Left lung (tissue), 10 donors: ENCODE measurements around the gene STAT4. TPM values are rescaled to one million over a fixed set of nuclear protein-coding genes. Genes with fewer than 3 reads are reported as not detected.

ENCODE experiments used
- ATAC-seq: fragments of 200-7000 bp; cut with Tn5 transposase; one replicate; pipeline ENCODE4 v1.9.1; 2020; ENCODE audit warnings: moderate library complexity
- DNase-seq, 4 donors: peaks; one replicate each; pipeline ENCODE4 v3.0.0-alpha.2; 2013 to 2020
- H3K27ac ChIP-seq, 2 donors: fragments of 200-600 bp; sonication (generic) in 1 of 2; one replicate each; pipeline versions ENCODE4 v1.5.0 to v1.8.0; 2020 to 2021
- H3K27me3 ChIP-seq, 2 donors: fragments of 200-600 bp; sonication (generic) in 1 of 2; one replicate each; pipeline versions ENCODE4 v1.5.0 to v1.8.0; 2020 to 2021
- H3K36me3 ChIP-seq, 2 donors: fragments of 200-600 bp; sonication (generic) in 1 of 2; one replicate each; pipeline versions ENCODE4 v1.5.0 to v1.8.0; 2020 to 2021
- H3K4me1 ChIP-seq, 2 donors: fragments of 200-600 bp; one replicate each; pipeline ENCODE4 v1.8.0; 2021
- H3K4me3 ChIP-seq, 2 donors: fragments of 200-600 bp; sonication (generic) in 1 of 2; one replicate each; pipeline versions ENCODE4 v1.5.0 to v1.8.0; 2020 to 2021; ENCODE audit warnings: mild to moderate bottlenecking in 1 of 2
- H3K9me3 ChIP-seq, 2 donors: fragments of 200-600 bp; sonication (generic) in 1 of 2; one replicate each; pipeline versions ENCODE4 v1.5.0 to v1.8.0; 2020 to 2021
- intact Hi-C, 2 donors: fragments of 100-400 bp; cut with DNase I; formaldehyde crosslinking; loops; one replicate each; pipeline versions ENCODE4 v1.11.2 to v1.14.2; 2022
- polyA plus RNA-seq, 6 donors: library from polyadenylated mRNA; unstranded; fragments of 120-200 nt; gene quantifications; one replicate each; pipeline ENCODE4 v1.2.1, GENCODE V29; 2013; ENCODE audit not compliant: insufficient read length in 6 of 6
- total RNA-seq, 2 donors: library from RNA; stranded (reverse); fragmentation: NEBNext Ultra II Directional; extraction: Animal tissue kit (Norgen Biotek cat#: 25700); gene quantifications; one replicate each; pipeline ENCODE4 v1.2.1, GENCODE V29; 2021
- TF ChIP-seq, protein P1 (sequence below), 2 donors: fragments of 200-600 bp; sonication (generic) in 1 of 2; IDR thresholded peaks; one replicate each; pipeline versions ENCODE4 v1.5.0 to v1.8.0; 2021; ENCODE audit warnings: antibody characterized with exemption in 2 of 2
- donor health status: DM: no; HTN: yes; CAD: no.
- donor health status: DM: no; HTN: no; CAD: no.

The STAT4 gene
- total and polyA plus RNA-seq, 8 donors = 4.4 to 11.5 (median 7.4) TPM

DNA sequence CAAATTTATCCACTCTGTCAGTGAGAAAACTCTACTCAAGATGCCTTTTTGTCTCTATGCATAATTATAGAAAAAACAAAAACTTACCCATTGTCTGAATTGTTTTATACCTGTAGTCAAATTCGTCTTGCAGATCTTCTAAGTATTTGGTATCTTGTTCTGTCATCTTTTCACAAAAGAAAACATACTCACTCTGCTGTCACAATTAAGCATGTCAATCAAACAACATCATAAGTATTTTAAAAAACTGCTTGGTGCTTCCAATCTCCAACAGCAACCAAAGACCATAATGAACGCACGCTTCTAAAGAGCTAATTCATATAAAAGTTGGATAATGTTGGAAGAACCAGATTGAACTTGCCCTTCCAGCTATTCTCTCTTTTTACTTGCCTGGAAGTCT, 81.2 kb downstream of the STAT4 start:
- Histone ChIP-seq H3K27ac (no peak overlapping the region), H3K9me3 (no peaks in the 10 kb centered on the region), H3K4me1 (peaks cover 0 to 18% of the 10 kb centered on the region in 2 donors), H3K4me3 (no peak overlapping the region), H3K27me3 (no peaks in the 10 kb centered on the region), H3K36me3 (no peaks in the 10 kb centered on the region)
- ATAC-seq (no peak), DNase-seq (no peak)
- TF ChIP-seq, protein P1, sequence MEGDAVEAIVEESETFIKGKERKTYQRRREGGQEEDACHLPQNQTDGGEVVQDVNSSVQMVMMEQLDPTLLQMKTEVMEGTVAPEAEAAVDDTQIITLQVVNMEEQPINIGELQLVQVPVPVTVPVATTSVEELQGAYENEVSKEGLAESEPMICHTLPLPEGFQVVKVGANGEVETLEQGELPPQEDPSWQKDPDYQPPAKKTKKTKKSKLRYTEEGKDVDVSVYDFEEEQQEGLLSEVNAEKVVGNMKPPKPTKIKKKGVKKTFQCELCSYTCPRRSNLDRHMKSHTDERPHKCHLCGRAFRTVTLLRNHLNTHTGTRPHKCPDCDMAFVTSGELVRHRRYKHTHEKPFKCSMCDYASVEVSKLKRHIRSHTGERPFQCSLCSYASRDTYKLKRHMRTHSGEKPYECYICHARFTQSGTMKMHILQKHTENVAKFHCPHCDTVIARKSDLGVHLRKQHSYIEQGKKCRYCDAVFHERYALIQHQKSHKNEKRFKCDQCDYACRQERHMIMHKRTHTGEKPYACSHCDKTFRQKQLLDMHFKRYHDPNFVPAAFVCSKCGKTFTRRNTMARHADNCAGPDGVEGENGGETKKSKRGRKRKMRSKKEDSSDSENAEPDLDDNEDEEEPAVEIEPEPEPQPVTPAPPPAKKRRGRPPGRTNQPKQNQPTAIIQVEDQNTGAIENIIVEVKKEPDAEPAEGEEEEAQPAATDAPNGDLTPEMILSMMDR (IDR thresholded peaks at IDR 0.05) = no peak
- intact Hi-C loops = no loop called here

DNA sequence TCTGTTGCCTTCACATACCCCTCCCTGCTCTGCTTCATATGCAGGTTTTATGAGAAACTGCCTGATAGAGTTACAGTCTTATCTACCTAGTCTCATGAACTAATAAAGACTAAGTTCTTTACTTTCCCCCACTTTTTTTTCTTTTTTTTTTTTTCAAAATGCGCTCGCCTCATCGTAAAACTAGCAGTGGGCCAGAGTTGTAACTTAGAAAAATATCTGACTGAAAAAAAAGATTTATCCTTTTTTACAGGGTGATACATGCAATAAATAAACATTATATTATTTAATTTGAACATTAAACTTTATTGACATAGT, 83.9 kb downstream of the STAT4 start:
- Histone ChIP-seq H3K27me3 (no peaks in the 10 kb centered on the region), H3K4me3 (no peak overlapping the region), H3K4me1 (peaks cover 0 to 18% of the 10 kb centered on the region in 2 donors), H3K36me3 (no peaks in the 10 kb centered on the region), H3K27ac (peak overlapping the region in 1 of 2 donors; percentile 38), H3K9me3 (no peaks in the 10 kb centered on the region)
- no peak for DNase-seq
- intact Hi-C loops = no loop called here
- ATAC-seq = no peak
- TF ChIP-seq, protein P1 (IDR thresholded peaks at IDR 0.05) = no peak

DNA sequence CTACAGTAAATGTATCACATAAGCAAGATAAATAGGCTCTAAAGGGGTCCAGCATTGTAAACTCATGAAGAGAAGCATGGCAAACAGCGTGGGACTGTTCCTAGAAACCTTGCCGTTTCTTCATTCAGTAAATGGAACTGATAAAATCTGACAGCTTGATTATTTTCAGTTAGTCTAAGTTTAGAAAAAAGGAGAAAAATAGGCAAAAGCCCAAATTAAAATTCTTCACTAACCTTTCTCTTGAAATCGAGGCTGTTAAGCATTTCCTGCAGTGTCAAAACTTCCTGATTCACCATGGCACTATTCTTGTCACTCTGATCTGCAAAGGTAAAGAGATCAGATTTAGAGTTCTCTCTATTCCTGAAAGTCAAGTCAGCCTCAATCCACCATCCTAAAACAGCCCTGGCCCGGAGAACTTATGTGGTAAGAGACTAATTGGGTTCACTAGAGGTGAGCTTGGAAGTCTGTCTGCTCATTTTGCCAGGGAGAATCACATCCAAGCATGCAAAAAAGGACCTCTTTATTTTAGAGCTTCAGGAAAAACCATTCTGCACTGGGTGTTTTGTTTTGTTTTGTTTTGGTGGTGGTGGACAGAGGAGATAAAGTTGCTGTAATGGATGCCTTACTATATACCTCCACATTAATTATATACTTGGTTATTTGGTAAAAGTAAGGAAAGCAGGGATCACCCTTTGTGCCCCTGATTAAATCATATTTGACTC, 84.4 kb downstream of the STAT4 start:
- H3K27me3 ChIP-seq = no peaks in the 10 kb centered on the region
- H3K36me3 ChIP-seq = no peaks in the 10 kb centered on the region
- H3K4me3 ChIP-seq = no peak overlapping the region
- TF ChIP-seq, protein P1 (IDR thresholded peaks at IDR 0.05) = no peak
- no peak for ATAC-seq
- no peak for DNase-seq
- H3K9me3 ChIP-seq = no peaks in the 10 kb centered on the region
- peak overlapping the region in 1 of 2 donors; percentile 38 for H3K27ac ChIP-seq
- H3K4me1 ChIP-seq = peaks cover 0 to 18% of the 10 kb centered on the region in 2 donors
- intact Hi-C loops = no loop called here

DNA sequence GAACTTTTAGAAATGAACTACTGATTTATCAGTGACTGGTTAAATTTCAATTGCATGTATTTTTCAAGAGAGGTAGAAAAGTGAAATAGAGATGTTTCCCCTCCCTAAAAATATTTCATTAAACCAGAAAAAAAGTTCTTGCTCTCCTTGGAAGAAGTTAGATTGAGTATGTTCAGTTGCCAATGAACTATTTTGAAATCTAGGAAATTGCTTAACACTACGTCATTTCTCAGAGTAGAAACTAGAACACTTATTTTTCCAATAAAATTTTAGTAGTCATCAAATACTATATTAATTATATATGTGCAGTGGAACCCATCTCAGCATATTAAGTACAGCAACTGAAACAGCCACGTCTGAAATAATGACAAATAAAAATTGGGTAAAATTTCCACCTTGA, 85.0 kb downstream of the STAT4 start:
- peak overlapping the region in 1 of 2 donors; percentile 38 for H3K27ac ChIP-seq
- H3K4me1 ChIP-seq = peaks cover 0 to 18% of the 10 kb centered on the region in 2 donors
- H3K27me3 ChIP-seq = no peaks in the 10 kb centered on the region
- DNase-seq (no peak), ATAC-seq (no peak)
- no peaks in the 10 kb centered on the region for H3K36me3 ChIP-seq
- no peaks in the 10 kb centered on the region for H3K9me3 ChIP-seq
- intact Hi-C loops = no loop called here
- TF ChIP-seq, protein P1 (IDR thresholded peaks at IDR 0.05) = no peak
- no peak overlapping the region for H3K4me3 ChIP-seq

DNA sequence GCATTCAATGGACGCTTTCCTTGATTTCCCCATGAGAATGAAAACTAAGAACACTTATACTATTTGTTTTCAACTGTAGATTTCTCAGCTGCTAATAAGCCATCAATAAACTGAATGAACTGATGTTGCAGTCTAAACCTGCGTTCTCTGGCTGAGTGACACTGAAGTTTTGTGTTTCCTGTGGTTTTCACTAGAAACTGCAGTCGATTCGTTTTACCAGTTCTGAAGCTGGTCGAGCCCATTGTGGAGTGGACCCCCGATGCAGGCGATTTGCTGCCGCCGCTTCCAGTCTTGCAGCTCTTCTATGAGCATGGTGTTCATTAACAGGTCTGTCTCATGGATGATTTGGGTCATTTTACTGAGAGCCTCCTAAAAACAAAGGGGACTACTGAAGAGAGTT, 86.2 kb downstream of the STAT4 start:
- TF ChIP-seq, protein P1 (IDR thresholded peaks at IDR 0.05) = no peak
- H3K4me1 ChIP-seq = peaks cover 0 to 18% of the 10 kb centered on the region in 2 donors
- no peaks in the 10 kb centered on the region for H3K27me3 ChIP-seq
- no peaks in the 10 kb centered on the region for H3K36me3 ChIP-seq
- no peaks in the 10 kb centered on the region for H3K9me3 ChIP-seq
- ATAC-seq (no peak), DNase-seq (peak in 1 of 4 donors; percentile 38)
- no peak overlapping the region for H3K4me3 ChIP-seq
- intact Hi-C loops = no loop called here
- H3K27ac ChIP-seq = no peak overlapping the region
